Measurements from ENCODE around the gene GGA1.

DNA sequence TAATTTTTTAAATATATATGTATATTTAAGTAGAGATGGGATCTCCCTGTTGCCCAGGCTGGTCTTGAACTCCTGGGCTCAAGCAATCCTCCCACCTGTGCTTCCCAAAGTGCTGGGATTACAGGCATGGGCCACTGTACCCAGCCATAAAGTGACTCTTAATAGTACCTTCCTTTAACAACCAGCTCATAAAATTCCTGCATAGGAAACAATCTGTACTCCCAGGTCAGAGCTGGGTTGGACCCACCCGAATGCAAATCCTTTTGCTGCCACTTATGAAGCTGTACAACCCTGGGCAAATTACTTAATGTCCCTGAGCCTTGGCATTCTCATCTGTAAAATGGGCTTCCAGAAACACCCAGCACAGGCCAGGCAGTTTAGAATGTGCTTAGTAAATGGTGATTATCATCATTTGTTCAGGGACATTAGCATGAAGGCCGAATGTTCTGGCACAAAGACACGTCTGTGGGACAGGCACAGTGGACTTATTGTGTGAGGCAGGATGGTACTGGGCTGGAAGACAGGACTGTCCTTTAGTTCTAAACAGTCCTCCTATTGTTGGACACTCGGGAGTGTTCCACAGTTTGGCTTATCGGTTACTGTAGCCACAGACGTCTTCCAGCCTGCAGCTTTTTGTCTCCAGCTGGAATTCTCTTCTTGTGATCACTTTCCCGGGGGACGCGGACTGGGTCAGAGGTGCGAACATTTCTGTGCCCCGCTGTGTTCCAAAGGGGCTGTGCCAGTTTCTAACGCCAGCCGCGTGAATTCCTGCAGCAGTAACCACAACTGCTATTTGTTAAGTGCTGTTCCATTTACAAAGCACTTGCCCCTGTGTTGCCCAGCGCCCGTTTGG, 55.8 kb downstream of the GGA1 start:
- TF ChIP-seq, protein P1, sequence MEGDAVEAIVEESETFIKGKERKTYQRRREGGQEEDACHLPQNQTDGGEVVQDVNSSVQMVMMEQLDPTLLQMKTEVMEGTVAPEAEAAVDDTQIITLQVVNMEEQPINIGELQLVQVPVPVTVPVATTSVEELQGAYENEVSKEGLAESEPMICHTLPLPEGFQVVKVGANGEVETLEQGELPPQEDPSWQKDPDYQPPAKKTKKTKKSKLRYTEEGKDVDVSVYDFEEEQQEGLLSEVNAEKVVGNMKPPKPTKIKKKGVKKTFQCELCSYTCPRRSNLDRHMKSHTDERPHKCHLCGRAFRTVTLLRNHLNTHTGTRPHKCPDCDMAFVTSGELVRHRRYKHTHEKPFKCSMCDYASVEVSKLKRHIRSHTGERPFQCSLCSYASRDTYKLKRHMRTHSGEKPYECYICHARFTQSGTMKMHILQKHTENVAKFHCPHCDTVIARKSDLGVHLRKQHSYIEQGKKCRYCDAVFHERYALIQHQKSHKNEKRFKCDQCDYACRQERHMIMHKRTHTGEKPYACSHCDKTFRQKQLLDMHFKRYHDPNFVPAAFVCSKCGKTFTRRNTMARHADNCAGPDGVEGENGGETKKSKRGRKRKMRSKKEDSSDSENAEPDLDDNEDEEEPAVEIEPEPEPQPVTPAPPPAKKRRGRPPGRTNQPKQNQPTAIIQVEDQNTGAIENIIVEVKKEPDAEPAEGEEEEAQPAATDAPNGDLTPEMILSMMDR (conservative IDR thresholded peaks at IDR 0.05 in 1 of 2, IDR thresholded peaks at IDR 0.05 in 1 of 2; ENCODE audit: low read depth in 1 of 2, low read length in 2 of 2) = no peak
- TF ChIP-seq EZH2 (IDR thresholded peaks at IDR 0.05; ENCODE audit: low read length, missing control alignments) = no peak
